K562 (cell line): Measurements from ENCODE around the gene PRF1. TPM values are rescaled to one million over a fixed set of nuclear protein-coding genes. Genes with fewer than 3 reads are reported as not detected.
A peak's percentile ranks its signal among the peaks of the same experiment; 100 is the strongest.

Experiments used
- FOXK1 ChIP-seq: sonication (generic); formaldehyde crosslinking; IDR thresholded peaks from 2 replicates; pipeline ENCODE4 v1.8.0; 2022; ENCODE audit warnings: missing genetic modification reagents, mild to moderate bottlenecking, borderline replicate concordance
- L3MBTL2 ChIP-seq: fragments of 450-650 bp; IDR thresholded peaks from 2 replicates; pipeline ENCODE4 v1.6.1; 2016; ENCODE audit warnings: mild to moderate bottlenecking, moderate library complexity
- MAX ChIP-seq: sonication (generic); formaldehyde crosslinking; IDR thresholded peaks from 2 replicates; pipeline ENCODE4 v1.9.0; 2022; ENCODE audit warnings: mild to moderate bottlenecking, missing genetic modification reagents
- NCOR1 ChIP-seq: fragments of 450-650 bp; IDR thresholded peaks from 2 replicates; pipeline ENCODE4 v1.6.1; 2016; ENCODE audit warnings: mild to moderate bottlenecking, moderate library complexity
- PBX2 ChIP-seq, 2 experiments: IDR thresholded peaks in 1 of 2; conservative IDR thresholded peaks in 1 of 2; 2 replicates each; pipeline ENCODE4 v1.6.1; 2016; ENCODE audit warnings: low read depth in 2 of 2, mild to moderate bottlenecking in 1 of 2, missing compliant biosample characterization in 1 of 2, missing genetic modification characterization in 1 of 2, moderate library complexity in 1 of 2
- PKNOX1 ChIP-seq: fragments of 450-650 bp; IDR thresholded peaks from 2 replicates; pipeline ENCODE4 v1.6.1; 2016
- SMARCE1 ChIP-seq: fragments of 450-650 bp; IDR thresholded peaks from 2 replicates; pipeline ENCODE4 v1.7.1; 2016; ENCODE audit warnings: mild to moderate bottlenecking
- THAP7 ChIP-seq: fragments of 250-450 bp; sonication (Bioruptor Pico); IDR thresholded peaks from 2 replicates; pipeline ENCODE4 v1.5.0; 2021
- TRIM25 ChIP-seq: fragments of 450-650 bp; IDR thresholded peaks from 2 replicates; pipeline ENCODE4 v1.7.0; 2016; ENCODE audit warnings: borderline replicate concordance
- ZFP30 ChIP-seq: fragments of 250-450 bp; sonication (Bioruptor Pico); IDR thresholded peaks from 2 replicates; pipeline ENCODE4 v1.8.0; 2022; ENCODE audit warnings: moderate library complexity, mild to moderate bottlenecking, inconsistent platforms, borderline replicate concordance
- ZFX ChIP-seq: sonication (generic); formaldehyde crosslinking; IDR thresholded peaks from 2 replicates; pipeline ENCODE4 v1.8.0; 2022; ENCODE audit warnings: mild to moderate bottlenecking, missing genetic modification reagents, moderate library complexity
- ZNF124 ChIP-seq: sonication (generic); formaldehyde crosslinking; IDR thresholded peaks from 2 replicates; pipeline ENCODE4 v1.8.1; 2022; ENCODE audit warnings: missing genetic modification reagents
- ZNF263 ChIP-seq: sonication (generic); formaldehyde crosslinking; IDR thresholded peaks from 2 replicates; pipeline ENCODE4 v1.8.0; 2022; ENCODE audit warnings: mild to moderate bottlenecking, missing genetic modification reagents, borderline replicate concordance
- ZNF280A ChIP-seq: fragments of 450-650 bp; IDR thresholded peaks from 2 replicates; pipeline ENCODE4 v1.6.1; 2018; ENCODE audit warnings: mild to moderate bottlenecking, low read depth; ENCODE audit not compliant: partially characterized antibody
- polyA plus RNA-seq, 8 experiments: library from polyadenylated mRNA; depleted of rRNA in 4 of 8; stranded (reverse) in 5 of 8; unstranded in 3 of 8; fragments of >200 nt; fragmentation: Nextera tagmentation in 2 of 8; fragmentation: Illumina TruSeq in 1 of 8; extraction: Ambion mirVana in 2 of 8; extraction: Trizol in 1 of 8; gene quantifications; 2 replicates each; pipeline versions ENCODE4 v1.2.1 to v1.2.3, GENCODE V29; 2011 to 2014; ENCODE audit warnings: inconsistent platforms in 1 of 8, missing spikeins in 1 of 8
- total RNA-seq, 7 experiments: library from RNA; depleted of rRNA in 6 of 7; stranded (reverse); fragments of >200 nt in 6 of 7; fragmentation: Illumina TruSeq in 2 of 7; extraction: Trizol in 2 of 7; gene quantifications; 2 replicates each; pipeline versions ENCODE4 v1.2.1 to v1.2.3, GENCODE V29; 2011 to 2021; ENCODE audit warnings: low replicate concordance in 1 of 7

Gene PRF1
- total and polyA plus RNA-seq, 9 of the 15 experiments (the other 6 are each of a cell fraction or from before 2014, with no cell fraction given), result 3.8 to 8.6 (median 6.3) TPM

GRCh38 chr10:70573599-70574506 is 28.7 kb downstream of the PRF1 start (continued):
- no peak for TF ChIP-seq ZNF280A
- no peak for TF ChIP-seq MAX (CRISPR knock-in tag)
- TF ChIP-seq PBX2 (CRISPR knock-in tag; IDR thresholded peaks at IDR 0.05; ENCODE audit: low read depth), result no peak
- peak; percentile 61 for TF ChIP-seq PBX2 (tag; conservative IDR thresholded peaks at IDR 0.05; ENCODE audit: low read depth)
- no peak for TF ChIP-seq NCOR1
- peak; percentile 74 for TF ChIP-seq ZFX (CRISPR knock-in tag)
- TF ChIP-seq THAP7 (CRISPR knock-in tag), result no peak
- TF ChIP-seq ZFP30 (CRISPR knock-in tag), result no peak
- no peak for TF ChIP-seq ZNF124
- peak; percentile 80 for TF ChIP-seq PKNOX1
- TF ChIP-seq ZNF263 (CRISPR knock-in tag), result peak; percentile 33; the same call in 1 of the 2 replicates
- peak; percentile 62; the same call in 1 of the 2 replicates for TF ChIP-seq FOXK1 (CRISPR knock-in tag)
- no peak for TF ChIP-seq TRIM25
- peak; percentile 27; the same call in 1 of the 2 replicates for TF ChIP-seq L3MBTL2
- TF ChIP-seq SMARCE1, result 0 out of 2 replicates have a peak, but pooled peaks have one; percentile 10
